GM19463 (cell line): ENCODE data around the gene FCER2.

Experiments
- ATAC-seq: cut with Tn5 transposase; IDR thresholded peaks from one replicate; pipeline ENCODE4 v1.9.1; 2021; ENCODE audit warnings: mild to moderate bottlenecking, moderate library complexity; ENCODE audit not compliant: unreplicated experiment

FCER2 gene

GRCh38 chr19:7679771-7680605, 21.9 kb downstream of the FCER2 start:
- ATAC-seq: no peak

GRCh38 chr19:7678971-7679751, 22.8 kb downstream of the FCER2 start:
- ATAC-seq: no peak

- ATAC-seq: no peak
Observed at GRCh38 chr19:7677669-7678311, 24.1 kb downstream of the FCER2 start.

- ATAC-seq: no peak
Observed at GRCh38 chr19:7676854-7677253, 25.1 kb downstream of the FCER2 start, which contains the start of gene MCEMP1. Gene MCEMP1, plus strand, starts transcription at chr19:7677090. Its CDS starts 31 bp downstream, at chr19:7677121.

- ATAC-seq: no peak
Observed at GRCh38 chr19:7676376-7676775, 25.6 kb downstream of the FCER2 start.

GRCh38 chr19:7674010-7675005, 27.6 kb downstream of the FCER2 start:
- ATAC-seq: no peak

- no peak for ATAC-seq
Observed at GRCh38 chr19:7672522-7672921, 29.4 kb downstream of the FCER2 start.

GRCh38 chr19:7670790-7671189, 31.1 kb downstream of the FCER2 start:
- ATAC-seq: no peak

- no peak for ATAC-seq
Observed at GRCh38 chr19:7670150-7670783, 31.7 kb downstream of the FCER2 start.

GRCh38 chr19:7669641-7670040, 32.3 kb downstream of the FCER2 start:
- no peak for ATAC-seq

GRCh38 chr19:7668842-7669241, 33.1 kb downstream of the FCER2 start, which contains the start of gene RETN:
Gene RETN, plus strand, starts transcription at chr19:7669049. Its CDS starts 278 bp downstream, at chr19:7669327.
- ATAC-seq: no peak

- no peak for ATAC-seq
Observed at GRCh38 chr19:7665076-7665475, 36.9 kb downstream of the FCER2 start.

- no peak for ATAC-seq
Observed at GRCh38 chr19:7663706-7664105, 38.2 kb downstream of the FCER2 start.

GRCh38 chr19:7662657-7663056, 39.3 kb downstream of the FCER2 start:
- ATAC-seq: no peak

- no peak for ATAC-seq
Observed at GRCh38 chr19:7661744-7662538, 40.0 kb downstream of the FCER2 start.

- ATAC-seq: no peak
Observed at GRCh38 chr19:7658219-7658686, 43.7 kb downstream of the FCER2 start.

- ATAC-seq: no peak
Observed at GRCh38 chr19:7657131-7657751, 44.7 kb downstream of the FCER2 start.

- no peak for ATAC-seq
Observed at GRCh38 chr19:7655581-7655980, 46.4 kb downstream of the FCER2 start.
